ENCODE results near the gene B3GALT6.

Gene B3GALT6

GRCh38 chr1:1232796-1233566 lies 944 bp downstream of the B3GALT6 start:
- DNase-seq (ENCODE audit: low read depth): no peak

GRCh38 chr1:1233567-1233892 lies 1.5 kb downstream of the B3GALT6 start:
- DNase-seq (ENCODE audit: low read depth): no peak

GRCh38 chr1:1234180-1234808 lies 2.3 kb downstream of the B3GALT6 start:
- no peak for DNase-seq (ENCODE audit: low read depth)

GRCh38 chr1:1235016-1235744 lies 3.1 kb downstream of the B3GALT6 start:
- no peak for DNase-seq (ENCODE audit: low read depth)

- DNase-seq (ENCODE audit: low read depth): no peak
These were observed 4.2 kb downstream of the B3GALT6 start for GRCh38 chr1:1236176-1236763.

- DNase-seq (ENCODE audit: low read depth): no peak
These were observed 5.2 kb downstream of the B3GALT6 start for GRCh38 chr1:1236945-1237873.

GRCh38 chr1:1237874-1238701 lies 6.1 kb downstream of the B3GALT6 start:
- DNase-seq (ENCODE audit: low read depth): no peak

GRCh38 chr1:1238702-1239178 lies 6.7 kb downstream of the B3GALT6 start:
- no peak for DNase-seq (ENCODE audit: low read depth)

- no peak for DNase-seq (ENCODE audit: low read depth)
These were observed 7.2 kb downstream of the B3GALT6 start for GRCh38 chr1:1239227-1239613.

- no peak for DNase-seq (ENCODE audit: low read depth)
These were observed 7.7 kb downstream of the B3GALT6 start for GRCh38 chr1:1239614-1240347.

- no peak for DNase-seq (ENCODE audit: low read depth)
These were observed 8.3 kb downstream of the B3GALT6 start for GRCh38 chr1:1240348-1240732.

GRCh38 chr1:1240822-1241587 lies 9.0 kb downstream of the B3GALT6 start:
- DNase-seq (ENCODE audit: low read depth): no peak

- no peak for DNase-seq (ENCODE audit: low read depth)
These were observed 9.7 kb downstream of the B3GALT6 start for GRCh38 chr1:1241588-1242219.

- DNase-seq (ENCODE audit: low read depth): no peak
These were observed 10.6 kb downstream of the B3GALT6 start for GRCh38 chr1:1242461-1243265.

GRCh38 chr1:1243266-1243660 lies 11.2 kb downstream of the B3GALT6 start:
- DNase-seq (ENCODE audit: low read depth): no peak

GRCh38 chr1:1243807-1244191 lies 11.8 kb downstream of the B3GALT6 start:
- DNase-seq (ENCODE audit: low read depth): no peak

GRCh38 chr1:1244192-1244811 lies 12.3 kb downstream of the B3GALT6 start:
- DNase-seq (ENCODE audit: low read depth): no peak
